Measurements from ENCODE around the gene SDK2. TPM values are rescaled to one million over a fixed set of nuclear protein-coding genes. Genes with fewer than 3 reads are reported as not detected.

Gene SDK2
- total and polyA plus RNA-seq, 2 of the 8 experiments (the other 6 are each of a cell fraction or from before 2014, with no cell fraction given) = 3.9 to 4.1 TPM

- TF ChIP-seq CTCF (IDR thresholded peaks at IDR 0.05; ENCODE audit: control extremely low read depth in 1 of 3, insufficient read depth in 1 of 3, low read depth in 1 of 3, low read length in 3 of 3) (no peak), SP2 (IDR thresholded peaks at IDR 0.05; ENCODE audit: low read length) (no peak), ATF3 (IDR thresholded peaks at IDR 0.05; ENCODE audit: insufficient read depth, low read depth, low read length) (no peak), NRF1 (IDR thresholded peaks at IDR 0.05; ENCODE audit: low read depth, low read length) (no peak)
Measured at GRCh38 chr17:73431401-73432205, 212.6 kb downstream of the SDK2 start (continued).
